ENCODE measurements around the gene GABRP. TPM values are rescaled to one million over a fixed set of nuclear protein-coding genes. Genes with fewer than 3 reads are reported as not detected.

GABRP gene
- polyA plus RNA-seq, 1 of the 3 experiments (the other 2 are of a cell fraction): 0.03 TPM

DNA sequence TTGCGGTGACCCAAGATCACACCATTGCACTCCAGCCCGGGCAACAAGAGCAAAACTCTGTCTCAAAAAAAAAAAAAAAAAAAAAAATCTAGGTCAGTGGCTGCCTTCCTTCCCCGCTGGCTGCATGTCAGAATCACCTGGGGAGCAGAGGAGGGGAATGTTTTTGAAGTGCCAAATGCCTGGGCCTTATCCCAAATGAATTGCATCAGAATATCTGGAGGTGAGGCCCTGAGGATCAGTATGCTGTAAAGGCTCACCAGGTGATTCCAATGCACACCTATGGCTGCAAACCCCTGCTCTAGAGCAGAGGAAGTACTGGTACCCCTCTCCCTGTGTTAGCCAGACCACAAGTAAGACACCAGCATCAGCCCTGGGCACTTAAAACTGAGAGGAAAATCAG lies 44.7 kb upstream of the GABRP start:
- H2AFZ ChIP-seq (ENCODE audit: low read depth): no peak overlapping the region
- CTCF ChIA-PET: interaction anchor here (14.2 kb wide), 1 partner anchor 51 kb away, joined by 511 read pairs; the partner anchor contains the start of gene GABRP
- DNase-seq: no peak
- no peaks in the 10 kb centered on the region for H3K36me3 ChIP-seq (replicated peaks in 1 of 2; ENCODE audit: control insufficient read depth in 1 of 2, insufficient read depth in 2 of 2, low read length in 1 of 2)
- no peaks in the 10 kb centered on the region for H3K79me2 ChIP-seq (ENCODE audit: insufficient read depth)
- no peaks in the 10 kb centered on the region for H3K27me3 ChIP-seq (ENCODE audit: insufficient read depth)
- POLR2A ChIA-PET: no interaction called here
- H3F3A ChIP-seq (replicated peaks; ENCODE audit: insufficient read depth): no peaks in the 10 kb centered on the region
- H4K20me1 ChIP-seq (ENCODE audit: insufficient read depth): no peaks in the 10 kb centered on the region
- no peaks in the 10 kb centered on the region for H3K9me2 ChIP-seq
- TF ChIP-seq RCOR1 (IDR thresholded peaks at IDR 0.05; ENCODE audit: low read length) (no peak), MAX (IDR thresholded peaks at IDR 0.05; ENCODE audit: low read depth) (no peak), IRF3 (IDR thresholded peaks at IDR 0.05; ENCODE audit: low read depth, low read length) (no peak), GATA2 (CRISPR knock-in tag; IDR thresholded peaks at IDR 0.05) (no peak), YY1 (IDR thresholded peaks at IDR 0.05; ENCODE audit: low read depth) (no peak), GABPA (IDR thresholded peaks at IDR 0.05; ENCODE audit: low read depth) (no peak), ELF1 (IDR thresholded peaks at IDR 0.05) (no peak), FOXM1 (IDR thresholded peaks at IDR 0.05; ENCODE audit: low read depth) (no peak), MXI1 (IDR thresholded peaks at IDR 0.05; ENCODE audit: low read depth, low read length) (no peak), SIN3A (IDR thresholded peaks at IDR 0.05; ENCODE audit: borderline replicate concordance, low read depth, low read length) (no peak), TAF1 (IDR thresholded peaks at IDR 0.05; ENCODE audit: borderline replicate concordance, low read depth, low read length) (no peak), MEF2A (IDR thresholded peaks at IDR 0.05; ENCODE audit: borderline replicate concordance, low read depth) (no peak), NRF1 (IDR thresholded peaks at IDR 0.05; ENCODE audit: low read depth, low read length) (no peak)
- TF ChIP-seq, protein P1, sequence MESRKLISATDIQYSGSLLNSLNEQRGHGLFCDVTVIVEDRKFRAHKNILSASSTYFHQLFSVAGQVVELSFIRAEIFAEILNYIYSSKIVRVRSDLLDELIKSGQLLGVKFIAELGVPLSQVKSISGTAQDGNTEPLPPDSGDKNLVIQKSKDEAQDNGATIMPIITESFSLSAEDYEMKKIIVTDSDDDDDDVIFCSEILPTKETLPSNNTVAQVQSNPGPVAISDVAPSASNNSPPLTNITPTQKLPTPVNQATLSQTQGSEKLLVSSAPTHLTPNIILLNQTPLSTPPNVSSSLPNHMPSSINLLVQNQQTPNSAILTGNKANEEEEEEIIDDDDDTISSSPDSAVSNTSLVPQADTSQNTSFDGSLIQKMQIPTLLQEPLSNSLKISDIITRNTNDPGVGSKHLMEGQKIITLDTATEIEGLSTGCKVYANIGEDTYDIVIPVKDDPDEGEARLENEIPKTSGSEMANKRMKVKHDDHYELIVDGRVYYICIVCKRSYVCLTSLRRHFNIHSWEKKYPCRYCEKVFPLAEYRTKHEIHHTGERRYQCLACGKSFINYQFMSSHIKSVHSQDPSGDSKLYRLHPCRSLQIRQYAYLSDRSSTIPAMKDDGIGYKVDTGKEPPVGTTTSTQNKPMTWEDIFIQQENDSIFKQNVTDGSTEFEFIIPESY (IDR thresholded peaks at IDR 0.05; ENCODE audit: borderline replicate concordance, low read depth): no peak
- TF ChIP-seq, protein P2, sequence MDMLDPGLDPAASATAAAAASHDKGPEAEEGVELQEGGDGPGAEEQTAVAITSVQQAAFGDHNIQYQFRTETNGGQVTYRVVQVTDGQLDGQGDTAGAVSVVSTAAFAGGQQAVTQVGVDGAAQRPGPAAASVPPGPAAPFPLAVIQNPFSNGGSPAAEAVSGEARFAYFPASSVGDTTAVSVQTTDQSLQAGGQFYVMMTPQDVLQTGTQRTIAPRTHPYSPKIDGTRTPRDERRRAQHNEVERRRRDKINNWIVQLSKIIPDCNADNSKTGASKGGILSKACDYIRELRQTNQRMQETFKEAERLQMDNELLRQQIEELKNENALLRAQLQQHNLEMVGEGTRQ (IDR thresholded peaks at IDR 0.05; ENCODE audit: borderline replicate concordance, low read depth, low read length): no peak
- no peak overlapping the region for H3K9ac ChIP-seq
- peaks cover 0 to 2% of the 10 kb centered on the region in 2 experiments; a peak in 1 of 4 replicates for H3K4me1 ChIP-seq (ENCODE audit: control insufficient read depth in 1 of 2, insufficient read depth in 2 of 2, low read depth in 1 of 2, low read length in 1 of 2)
- H3K9me3 ChIP-seq: no peaks in the 10 kb centered on the region
- H3K27ac ChIP-seq (ENCODE audit: low read depth in 2 of 2, low read length in 1 of 2): no peak overlapping the region
- 30% methylated on average over 3 of the region's 3 CpGs for WGBS (ENCODE audit: low lambda C conversion rate)
- no peak overlapping the region for H3K4me2 ChIP-seq
- H3K4me3 ChIP-seq (ENCODE audit: low read depth in 2 of 2, low read length in 1 of 2): no peak overlapping the region

All from SK-N-SH (cell line).